ENCODE measurements around the gene CEP57L1. TPM values are rescaled to one million over a fixed set of nuclear protein-coding genes. Genes with fewer than 3 reads are reported as not detected.
"Not testable (repeated sequence)": the region's sequence is repeated elsewhere in the genome, so short reads cannot be mapped to it uniquely, and the experiment has no call there.

CEP57L1 gene
- total RNA-seq, 1 donor from 2014 or later: 8.6 TPM

DNA sequence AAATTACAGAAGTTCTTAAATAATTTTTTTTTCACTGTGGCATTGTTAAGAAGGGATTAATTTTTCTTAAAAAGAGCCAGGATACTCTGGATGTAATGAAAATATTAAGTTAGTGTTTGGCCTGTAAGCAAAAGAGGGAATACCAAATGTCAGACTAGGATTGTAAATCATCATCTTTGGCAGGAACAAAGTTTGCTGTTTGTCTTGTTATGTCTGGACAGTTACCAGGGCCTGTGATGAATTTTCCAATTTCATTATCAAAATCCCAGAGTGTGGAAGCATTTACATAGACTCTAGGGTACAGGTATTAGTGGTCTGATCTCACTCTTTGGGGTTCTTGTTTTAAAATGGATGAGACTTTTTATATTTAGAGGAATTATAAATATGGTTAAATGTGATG, 26.1 kb downstream of the CEP57L1 start:
- intact Hi-C loops (cut with DNase I): no loop called here
- no peak overlapping the region for H3K4me3 ChIP-seq
- no peaks in the 10 kb centered on the region for H3K36me3 ChIP-seq
- TF ChIP-seq, protein P1, sequence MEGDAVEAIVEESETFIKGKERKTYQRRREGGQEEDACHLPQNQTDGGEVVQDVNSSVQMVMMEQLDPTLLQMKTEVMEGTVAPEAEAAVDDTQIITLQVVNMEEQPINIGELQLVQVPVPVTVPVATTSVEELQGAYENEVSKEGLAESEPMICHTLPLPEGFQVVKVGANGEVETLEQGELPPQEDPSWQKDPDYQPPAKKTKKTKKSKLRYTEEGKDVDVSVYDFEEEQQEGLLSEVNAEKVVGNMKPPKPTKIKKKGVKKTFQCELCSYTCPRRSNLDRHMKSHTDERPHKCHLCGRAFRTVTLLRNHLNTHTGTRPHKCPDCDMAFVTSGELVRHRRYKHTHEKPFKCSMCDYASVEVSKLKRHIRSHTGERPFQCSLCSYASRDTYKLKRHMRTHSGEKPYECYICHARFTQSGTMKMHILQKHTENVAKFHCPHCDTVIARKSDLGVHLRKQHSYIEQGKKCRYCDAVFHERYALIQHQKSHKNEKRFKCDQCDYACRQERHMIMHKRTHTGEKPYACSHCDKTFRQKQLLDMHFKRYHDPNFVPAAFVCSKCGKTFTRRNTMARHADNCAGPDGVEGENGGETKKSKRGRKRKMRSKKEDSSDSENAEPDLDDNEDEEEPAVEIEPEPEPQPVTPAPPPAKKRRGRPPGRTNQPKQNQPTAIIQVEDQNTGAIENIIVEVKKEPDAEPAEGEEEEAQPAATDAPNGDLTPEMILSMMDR (IDR thresholded peaks at IDR 0.05): no peak
- ATAC-seq (no peak), DNase-seq (no peak)
- H3K9me3 ChIP-seq: no peaks in the 10 kb centered on the region
- H3K4me1 ChIP-seq: peaks cover 31% of the 10 kb centered on the region
- H3K27ac ChIP-seq: no peak overlapping the region
- H3K27me3 ChIP-seq (ENCODE audit: low read depth): no peaks in the 10 kb centered on the region

DNA sequence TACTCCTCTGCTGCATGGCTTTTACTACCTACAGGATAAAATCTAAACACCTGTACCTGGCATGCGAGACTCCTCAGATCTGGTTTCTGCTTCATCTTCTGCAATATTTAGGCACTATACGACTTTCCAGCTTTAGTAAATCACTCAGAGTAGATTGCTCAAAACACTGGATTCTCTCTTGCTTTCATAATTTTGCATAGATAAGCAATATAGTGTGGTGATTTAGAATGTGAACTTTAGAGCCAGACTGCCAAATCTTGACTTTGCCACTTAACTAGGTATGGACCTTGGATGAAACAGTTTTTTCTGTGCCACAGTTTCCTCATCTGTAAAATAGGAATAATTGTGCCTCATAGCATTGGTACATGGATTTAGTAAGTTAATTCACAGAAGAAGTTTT, 28.9 kb downstream of the CEP57L1 start:
- ATAC-seq (no peak), DNase-seq (no peak)
- no peak overlapping the region for H3K27ac ChIP-seq
- H3K4me3 ChIP-seq: no peak overlapping the region
- peaks cover 20% of the 10 kb centered on the region for H3K4me1 ChIP-seq
- intact Hi-C loops (cut with DNase I): no loop called here
- no peaks in the 10 kb centered on the region for H3K27me3 ChIP-seq (ENCODE audit: low read depth)
- H3K9me3 ChIP-seq: no peaks in the 10 kb centered on the region
- H3K36me3 ChIP-seq: no peaks in the 10 kb centered on the region
- TF ChIP-seq, protein P1 (IDR thresholded peaks at IDR 0.05): no peak

- Histone ChIP-seq H3K4me1 (peaks cover 14% of the 10 kb centered on the region), H3K9me3 (no peaks in the 10 kb centered on the region), H3K27me3 (ENCODE audit: low read depth) (no peaks in the 10 kb centered on the region), H3K27ac (no peak overlapping the region), H3K4me3 (no peak overlapping the region), H3K36me3 (no peaks in the 10 kb centered on the region)
- TF ChIP-seq, protein P1 (IDR thresholded peaks at IDR 0.05): no peak
- intact Hi-C loops (cut with DNase I): no loop called here
- ATAC-seq (no peak), DNase-seq (no peak)
Observed at GRCh38 chr6:109125504-109125903, 30.2 kb downstream of the CEP57L1 start.

- Histone ChIP-seq H3K4me3 (no peak overlapping the region), H3K27ac (no peak overlapping the region), H3K36me3 (no peaks in the 10 kb centered on the region), H3K27me3 (ENCODE audit: low read depth) (no peaks in the 10 kb centered on the region), H3K9me3 (no peaks in the 10 kb centered on the region), H3K4me1 (no peaks in the 10 kb centered on the region)
- ATAC-seq (no peak), DNase-seq (no peak)
- intact Hi-C loops (cut with DNase I): no loop called here
- TF ChIP-seq, protein P1 (IDR thresholded peaks at IDR 0.05): no peak
Observed at GRCh38 chr6:109130065-109130464, 34.8 kb downstream of the CEP57L1 start.

DNA sequence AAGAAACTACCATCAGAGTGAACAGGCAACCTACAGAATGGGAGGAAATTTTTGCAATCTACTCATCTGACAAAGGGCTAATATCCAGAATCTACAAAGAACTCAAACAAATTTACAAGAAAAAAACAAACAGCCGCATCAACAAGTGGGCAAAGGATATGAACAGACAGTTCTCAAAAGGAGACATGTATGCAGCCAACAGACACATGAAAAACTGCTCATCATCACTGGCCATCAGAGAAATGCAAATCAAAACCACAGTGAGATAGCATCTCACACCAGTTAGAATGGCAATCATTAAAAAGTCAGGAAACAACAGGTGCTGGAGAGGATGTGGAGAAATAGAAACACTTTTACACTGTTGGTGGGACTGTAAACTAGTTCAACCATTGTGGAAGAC, 40.3 kb downstream of the CEP57L1 start:
- not testable (repeated sequence) for ATAC-seq, DNase-seq, H3K27ac ChIP-seq

GRCh38 chr6:109136039-109136438, 40.7 kb downstream of the CEP57L1 start:
- ATAC-seq; H3K4me3 ChIP-seq; H3K9me3 ChIP-seq; DNase-seq; H3K27ac ChIP-seq; H3K36me3 ChIP-seq; intact Hi-C loops (cut with DNase I); H3K4me1 ChIP-seq; H3K27me3 ChIP-seq (ENCODE audit: low read depth): not testable (repeated sequence)

More for the DNA sequence above, 40.3 kb downstream of the CEP57L1 start:
- H3K9me3 ChIP-seq; H3K36me3 ChIP-seq; H3K27me3 ChIP-seq (ENCODE audit: low read depth); H3K4me3 ChIP-seq; intact Hi-C loops (cut with DNase I); H3K4me1 ChIP-seq: not testable (repeated sequence)

GRCh38 chr6:109136530-109136929, 41.2 kb downstream of the CEP57L1 start:
- H3K4me3 ChIP-seq; H3K4me1 ChIP-seq; ATAC-seq; intact Hi-C loops (cut with DNase I); DNase-seq; H3K36me3 ChIP-seq; H3K27me3 ChIP-seq (ENCODE audit: low read depth); H3K27ac ChIP-seq; H3K9me3 ChIP-seq: not testable (repeated sequence)

Measured in lower lobe of right lung (tissue), 2 donors.